ENCODE measurements around the gene PRRX1.

GRCh38 chr1:170618421-170618820 lies 45.5 kb upstream of the PRRX1 start:
- TF ChIP-seq EP300 (IDR thresholded peaks at IDR 0.05; ENCODE audit: borderline replicate concordance), result no peak
- TF ChIP-seq TEAD4 (IDR thresholded peaks at IDR 0.05), result no peak
- TF ChIP-seq REST (IDR thresholded peaks at IDR 0.05; ENCODE audit: low read depth), result no peak
- TF ChIP-seq YY1 (IDR thresholded peaks at IDR 0.05; ENCODE audit: low read depth), result no peak
- no peak for TF ChIP-seq CEBPB (IDR thresholded peaks at IDR 0.05)
- TF ChIP-seq USF1 (IDR thresholded peaks at IDR 0.05), result no peak
- no peak for TF ChIP-seq NFIC (IDR thresholded peaks at IDR 0.05)
- TF ChIP-seq TAF1 (IDR thresholded peaks at IDR 0.05; ENCODE audit: low read depth), result no peak
- TF ChIP-seq RAD21 (IDR thresholded peaks at IDR 0.05; ENCODE audit: low read depth), result no peak
- no peak for TF ChIP-seq FOXM1 (IDR thresholded peaks at IDR 0.05; ENCODE audit: borderline replicate concordance, low read depth)
- no peak for TF ChIP-seq MAX (IDR thresholded peaks at IDR 0.05)
- TF ChIP-seq ZBTB7A (IDR thresholded peaks at IDR 0.05; ENCODE audit: low read depth), result no peak
- no peak for TF ChIP-seq CREB1 (IDR thresholded peaks at IDR 0.05; ENCODE audit: low read depth)
